ENCODE results near the gene CDH11. TPM values are rescaled to one million over a fixed set of nuclear protein-coding genes. Genes with fewer than 3 reads are reported as not detected.

The CDH11 gene
- total RNA-seq, 6 experiments from 2014 or later, result 1.2 to 6.6 (median 3.0) TPM

- 25% methylated on average over 1 of the region's 1 CpG for WGBS (ENCODE audit: insufficient coverage, low coverage, low lambda C conversion rate, missing lambda C conversion rate)
- intact Hi-C loops (cut with DNase I), result no loop called here
- Histone ChIP-seq H3K36me3 (no peaks in the 10 kb centered on the region), H3K4me1 (no peaks in the 10 kb centered on the region), H3K9me3 (no peaks in the 10 kb centered on the region), H3K27me3 (no peaks in the 10 kb centered on the region), H3K27ac (no peak overlapping the region), H3K4me3 (no peak overlapping the region)
- no peak for TF ChIP-seq POLR2A (IDR thresholded peaks at IDR 0.05)
- no peak for DNase-seq
- no peak for ATAC-seq
Observed at GRCh38 chr16:65005696-65006095, 116.2 kb downstream of the CDH11 start.

- no peak overlapping the region for H3K4me3 ChIP-seq
- H3K36me3 ChIP-seq, result no peaks in the 10 kb centered on the region
- ATAC-seq (no peak), DNase-seq (no peak)
- no peaks in the 10 kb centered on the region for H3K27me3 ChIP-seq
- no CpG with 5 or more reads among the region's 16 CpGs for WGBS (ENCODE audit: insufficient coverage, low coverage, low lambda C conversion rate, missing lambda C conversion rate)
- TF ChIP-seq POLR2A (IDR thresholded peaks at IDR 0.05), result no peak
- TF ChIP-seq CTCF (IDR thresholded peaks at IDR 0.05), result no peak
- no peaks in the 10 kb centered on the region for H3K4me1 ChIP-seq
- no peaks in the 10 kb centered on the region for H3K9me3 ChIP-seq
- intact Hi-C loops (cut with DNase I), result no loop called here
- no peak overlapping the region for H3K27ac ChIP-seq
Observed at GRCh38 chr16:65004570-65004969, 117.3 kb downstream of the CDH11 start.

GRCh38 chr16:65003621-65004020 lies 118.2 kb downstream of the CDH11 start:
- no peak for DNase-seq
- H3K4me1 ChIP-seq, result no peaks in the 10 kb centered on the region
- H3K9me3 ChIP-seq, result no peaks in the 10 kb centered on the region
- no peak overlapping the region for H3K27ac ChIP-seq
- H3K27me3 ChIP-seq, result no peaks in the 10 kb centered on the region
- no peak for TF ChIP-seq POLR2A (IDR thresholded peaks at IDR 0.05)
- no peak for TF ChIP-seq CTCF (IDR thresholded peaks at IDR 0.05)
- no peak for ATAC-seq
- H3K36me3 ChIP-seq, result no peaks in the 10 kb centered on the region
- H3K4me3 ChIP-seq, result no peak overlapping the region
- intact Hi-C loops (cut with DNase I), result no loop called here

- DNase-seq, result no peak
- Histone ChIP-seq H3K27ac (no peak overlapping the region), H3K9me3 (no peaks in the 10 kb centered on the region), H3K36me3 (no peaks in the 10 kb centered on the region), H3K4me3 (no peak overlapping the region), H3K27me3 (no peaks in the 10 kb centered on the region), H3K4me1 (no peaks in the 10 kb centered on the region)
- intact Hi-C loops (cut with DNase I), result no loop called here
- TF ChIP-seq CTCF (IDR thresholded peaks at IDR 0.05), result no peak
- ATAC-seq, result no peak
- 37% methylated on average over 1 of the region's 1 CpG for WGBS (ENCODE audit: insufficient coverage, low coverage, low lambda C conversion rate, missing lambda C conversion rate)
Observed at GRCh38 chr16:65002265-65002664, 119.6 kb downstream of the CDH11 start.

GRCh38 chr16:65000654-65001053 lies 121.2 kb downstream of the CDH11 start:
- Histone ChIP-seq H3K27ac (no peak overlapping the region), H3K9me3 (no peaks in the 10 kb centered on the region), H3K4me1 (no peaks in the 10 kb centered on the region), H3K27me3 (no peaks in the 10 kb centered on the region), H3K4me3 (no peak overlapping the region), H3K36me3 (no peaks in the 10 kb centered on the region)
- intact Hi-C loops (cut with DNase I), result no loop called here
- ATAC-seq (no peak), DNase-seq (no peak)
- TF ChIP-seq CTCF (IDR thresholded peaks at IDR 0.05) (no peak), POLR2A (IDR thresholded peaks at IDR 0.05) (no peak)
- whole genome bisulfite sequencing (ENCODE audit: insufficient coverage, low coverage, low lambda C conversion rate, missing lambda C conversion rate), result 69% methylated on average over 3 of the region's 3 CpGs
